H9 (cell line): ENCODE results near the gene IGFBP5. TPM values are rescaled to one million over a fixed set of nuclear protein-coding genes. Genes with fewer than 3 reads are reported as not detected.

ENCODE experiments used
- DNase-seq: peaks from one replicate; pipeline ENCODE4 v3.0.0-alpha.2; 2017
- H2AFZ ChIP-seq: one replicate; pipeline ENCODE4 v1.6.1; 2013; ENCODE audit warnings: mild to moderate bottlenecking, low read length, control low read depth, moderate library complexity
- H2AK5ac ChIP-seq: 2 replicates; pipeline ENCODE4 v1.6.1; 2013; ENCODE audit warnings: low read length, control low read depth, mixed read lengths; ENCODE audit not compliant: insufficient read length
- H2BK120ac ChIP-seq: one replicate; pipeline ENCODE4 v1.6.1; 2013; ENCODE audit warnings: low read depth, mild to moderate bottlenecking, low read length, control low read depth, inconsistent platforms; ENCODE audit not compliant: poor library complexity, severe bottlenecking
- H2BK12ac ChIP-seq: 2 replicates; pipeline ENCODE4 v1.6.1; 2013; ENCODE audit warnings: low read length, control low read depth, mixed read lengths, low read depth; ENCODE audit not compliant: insufficient read length
- H2BK15ac ChIP-seq: 2 replicates; pipeline ENCODE4 v1.6.1; 2013; ENCODE audit warnings: low read depth, low read length, control low read depth
- H2BK20ac ChIP-seq: one replicate; pipeline ENCODE4 v1.6.1; 2013; ENCODE audit warnings: low read depth, mild to moderate bottlenecking, low read length, control low read depth, inconsistent platforms; ENCODE audit not compliant: poor library complexity, severe bottlenecking
- H2BK5ac ChIP-seq: 2 replicates; pipeline ENCODE4 v1.6.1; 2013; ENCODE audit warnings: low read length, control low read depth, mixed read lengths; ENCODE audit not compliant: insufficient read length
- H3K14ac ChIP-seq: 2 replicates; pipeline ENCODE4 v1.6.1; 2013; ENCODE audit warnings: low read length, control low read depth; ENCODE audit not compliant: insufficient read depth
- H3K18ac ChIP-seq: 2 replicates; pipeline ENCODE4 v1.6.1; 2013; ENCODE audit warnings: low read depth, mild to moderate bottlenecking, mixed read lengths, low read length, control low read depth; ENCODE audit not compliant: insufficient read length
- H3K23ac ChIP-seq: 2 replicates; pipeline ENCODE4 v1.6.1; 2013; ENCODE audit warnings: low read length, control low read depth, mixed read lengths, low read depth; ENCODE audit not compliant: insufficient read length
- H3K23me2 ChIP-seq: 2 replicates; pipeline ENCODE4 v1.6.1; 2013; ENCODE audit warnings: low read depth, mild to moderate bottlenecking, mixed read lengths, low read length, control low read depth; ENCODE audit not compliant: insufficient read length, poor library complexity, severe bottlenecking
- H3K27ac ChIP-seq: 2 replicates; pipeline ENCODE4 v1.5.1; 2013; ENCODE audit warnings: low read length, control low read depth, mixed read lengths, low read depth; ENCODE audit not compliant: insufficient read length
- H3K27me3 ChIP-seq: 2 replicates; pipeline ENCODE4 v1.6.1; 2013; ENCODE audit warnings: low read length, control low read depth, inconsistent platforms; ENCODE audit not compliant: insufficient read depth
- H3K4ac ChIP-seq: 2 replicates; pipeline ENCODE4 v1.6.1; 2013; ENCODE audit warnings: low read depth, mild to moderate bottlenecking, control low read depth, inconsistent platforms, low read length, moderate library complexity
- H3K4me1 ChIP-seq: 2 replicates; pipeline ENCODE4 v1.6.1; 2013; ENCODE audit warnings: low read length, control low read depth, inconsistent platforms; ENCODE audit not compliant: insufficient read depth
- H3K4me2 ChIP-seq: 2 replicates; pipeline ENCODE4 v1.6.1; 2013; ENCODE audit warnings: low read length, control low read depth, mixed read lengths; ENCODE audit not compliant: insufficient read length, insufficient read depth
- H3K56ac ChIP-seq: 2 replicates; pipeline ENCODE4 v1.6.1; 2013; ENCODE audit warnings: low read depth, mild to moderate bottlenecking, mixed read lengths, low read length, control low read depth; ENCODE audit not compliant: insufficient read length
- H3K79me1 ChIP-seq: 2 replicates; pipeline ENCODE4 v1.6.1; 2013; ENCODE audit warnings: low read depth, mild to moderate bottlenecking, moderate library complexity, low read length, control low read depth, inconsistent platforms; ENCODE audit not compliant: insufficient read depth, poor library complexity, severe bottlenecking
- H3K79me2 ChIP-seq: 2 replicates; pipeline ENCODE4 v1.6.1; 2013; ENCODE audit warnings: low read length, control low read depth, inconsistent platforms; ENCODE audit not compliant: insufficient read depth
- H3K9ac ChIP-seq: 2 replicates; pipeline ENCODE4 v1.6.1; 2013; ENCODE audit warnings: low read length, control low read depth, mixed read lengths; ENCODE audit not compliant: insufficient read length; ENCODE audit errors: extremely low read depth
- H3K9me3 ChIP-seq: one replicate; pipeline ENCODE4 v1.6.1; 2013; ENCODE audit warnings: low read depth, low read length, inconsistent platforms; ENCODE audit not compliant: control insufficient read depth
- H3T11ph ChIP-seq: one replicate; pipeline ENCODE4 v1.6.1; 2013; ENCODE audit warnings: mild to moderate bottlenecking, low read length, control low read depth, inconsistent platforms
- H4K20me1 ChIP-seq: one replicate; pipeline ENCODE4 v1.6.1; 2013; ENCODE audit not compliant: control insufficient read depth, insufficient read length, insufficient read depth
- H4K5ac ChIP-seq: 2 replicates; pipeline ENCODE4 v1.6.1; 2013; ENCODE audit warnings: low read depth, mild to moderate bottlenecking, mixed read lengths, low read length, control low read depth; ENCODE audit not compliant: insufficient read length
- H4K8ac ChIP-seq: replicated peaks from 2 replicates; pipeline ENCODE4 v1.6.1; 2013; ENCODE audit warnings: low read length, control low read depth, mixed read lengths, low read depth; ENCODE audit not compliant: insufficient read length
- H4K91ac ChIP-seq: 2 replicates; pipeline ENCODE4 v1.6.1; 2013; ENCODE audit warnings: low read depth, mild to moderate bottlenecking, moderate library complexity, mixed read lengths, low read length, control low read depth; ENCODE audit not compliant: insufficient read length
- H3K27ac Mint-ChIP-seq, 3 experiments: 2 replicates in 2 of 3; 3 replicates in 1 of 3; pipeline ENCODE4 v1.8.0; 2020 to 2021; ENCODE audit warnings: mixed read lengths in 3 of 3, mild to moderate bottlenecking in 1 of 3, moderate library complexity in 1 of 3
- H3K27me3 Mint-ChIP-seq: 2 replicates; pipeline ENCODE4 v1.8.0; 2021; ENCODE audit warnings: low read depth, mild to moderate bottlenecking, moderate library complexity, mixed read lengths
- H3K36me3 Mint-ChIP-seq, 3 experiments: 2 replicates in 2 of 3; 3 replicates in 1 of 3; pipeline ENCODE4 v1.8.0; 2020 to 2021; ENCODE audit warnings: low read depth in 3 of 3, mixed read lengths in 3 of 3; ENCODE audit not compliant: insufficient read depth in 1 of 3
- H3K4me1 Mint-ChIP-seq, 2 experiments: 2 replicates each; pipeline ENCODE4 v1.8.0; 2020; ENCODE audit warnings: mixed read lengths in 2 of 2
- H3K4me3 Mint-ChIP-seq, 2 experiments: 2 replicates in 1 of 2; 3 replicates in 1 of 2; pipeline ENCODE4 v1.8.0; 2020 to 2021; ENCODE audit warnings: mild to moderate bottlenecking in 2 of 2, mixed read lengths in 2 of 2, moderate library complexity in 1 of 2
- H3K9me3 Mint-ChIP-seq, 2 experiments: 2 replicates in 1 of 2; 3 replicates in 1 of 2; pipeline ENCODE4 v1.8.0; 2020; ENCODE audit warnings: mild to moderate bottlenecking in 2 of 2, mixed read lengths in 2 of 2, moderate library complexity in 1 of 2
- CTCF ChIP-seq: fragments of 200-600 bp; sonication (generic); conservative IDR thresholded peaks from 3 replicates; pipeline ENCODE4 v1.8.0; 2021; ENCODE audit warnings: antibody characterized with exemption, mild to moderate bottlenecking
- WGBS: extraction: QIAGEN DNeasy Blood & Tissue Kit; methylation state at CpG from one replicate; pipeline ENCODE4 v1.1.7; 2013; ENCODE audit warnings: missing lambda C conversion rate, low lambda C conversion rate, mixed read lengths; ENCODE audit not compliant: insufficient read length; ENCODE audit errors: extremely low coverage; 5-methylcytosine and 5-hydroxymethylcytosine counted together
- total RNA-seq: library from RNA; stranded (reverse); gene quantifications from 2 replicates; pipeline ENCODE4 v1.2.1, GENCODE V29; 2021

Gene IGFBP5
- total RNA-seq, 1 experiment from 2014 or later, result 0.90 TPM

- Histone ChIP-seq H4K5ac (no peak overlapping the region), H3K56ac (no peak overlapping the region), H3T11ph (no peak overlapping the region), H3K4me1 (peaks cover 5% of the 10 kb centered on the region; the same call in 1 of the 2 replicates), H2AK5ac (no peak overlapping the region), H3K27ac (no peak overlapping the region), H3K9ac (no peak overlapping the region), H3K18ac (no peak overlapping the region), H3K4ac (no peak overlapping the region), H2BK5ac (no peak overlapping the region), H3K79me1 (peaks cover 8% of the 10 kb centered on the region), H3K23ac (no peak overlapping the region), H2AFZ (no peak overlapping the region), H4K91ac (no peak overlapping the region), H2BK12ac (no peak overlapping the region), H2BK15ac (no peak overlapping the region), H2BK120ac (no peak overlapping the region), H4K8ac (no peak overlapping the region), H3K27me3 (no peaks in the 10 kb centered on the region), H4K20me1 (no peaks in the 10 kb centered on the region), H3K14ac (no peak overlapping the region), H3K4me2 (no peak overlapping the region), H3K9me3 (no peaks in the 10 kb centered on the region), H2BK20ac (no peak overlapping the region), H3K23me2 (no peaks in the 10 kb centered on the region), H3K79me2 (peaks cover 22% of the 10 kb centered on the region; the same call in 1 of the 2 replicates)
- WGBS, result no CpG with 5 or more reads among the region's 2 CpGs
- Mint-ChIP-seq H3K27me3 (no peaks in the 10 kb centered on the region), H3K36me3 (peaks cover 15 to 57% (median 32%) of the 10 kb centered on the region in 3 experiments; a peak in 6 of 7 replicates), H3K4me3 (no peak overlapping the region), H3K9me3 (no peaks in the 10 kb centered on the region), H3K4me1 (peaks cover 49 to 61% of the 10 kb centered on the region in 2 experiments), H3K27ac (no peak overlapping the region)
- no peak for TF ChIP-seq CTCF
- DNase-seq, result no peak
Measured at GRCh38 chr2:216653931-216654365, 41.4 kb downstream of the IGFBP5 start.
